Calu3 (cell line): ENCODE data around the gene CCNG1. TPM values are rescaled to one million over a fixed set of nuclear protein-coding genes. Genes with fewer than 3 reads are reported as not detected.

ENCODE experiments used
- BruUV-seq: library from RNA; stranded (reverse); fragments of 400-500 nt; replicated peaks from 2 replicates; lab custom pipeline; 2021; lab: Mats Ljungman, UMichigan
- CTCF ChIA-PET: fragments of 300-600 bp; sonication (Branson Sonifier 250); formaldehyde crosslinking; loops from one replicate; lab custom pipeline; 2022; ENCODE audit warnings: antibody characterized with exemption; lab: Charles Lee
- DNase-seq: peaks from one replicate; pipeline ENCODE4 v3.0.0; 2022
- H3K27ac Mint-ChIP-seq: one replicate; pipeline ENCODE4 v1.8.0; 2022; ENCODE audit warnings: mixed read lengths; ENCODE audit not compliant: unreplicated experiment
- H3K27me3 Mint-ChIP-seq: one replicate; pipeline ENCODE4 v1.8.0; 2022; ENCODE audit warnings: mixed read lengths; ENCODE audit not compliant: unreplicated experiment
- H3K36me3 Mint-ChIP-seq: one replicate; pipeline ENCODE4 v1.8.0; 2022; ENCODE audit warnings: mild to moderate bottlenecking, moderate library complexity, mixed read lengths; ENCODE audit not compliant: insufficient read depth, unreplicated experiment
- H3K4me1 Mint-ChIP-seq: one replicate; pipeline ENCODE4 v1.8.0; 2022; ENCODE audit warnings: mild to moderate bottlenecking, low read depth, mixed read lengths; ENCODE audit not compliant: unreplicated experiment
- H3K4me3 Mint-ChIP-seq: one replicate; pipeline ENCODE4 v1.8.0; 2022; ENCODE audit warnings: mild to moderate bottlenecking, low read depth, moderate library complexity, mixed read lengths; ENCODE audit not compliant: unreplicated experiment
- H3K9me3 Mint-ChIP-seq: one replicate; pipeline ENCODE4 v1.8.0; 2022; ENCODE audit warnings: low read depth, mixed read lengths; ENCODE audit not compliant: unreplicated experiment
- intact Hi-C: fragments of 100-400 bp; cut with micrococcal nuclease; formaldehyde crosslinking; loops from one replicate; pipeline ENCODE4 v1.10.0; 2022; ENCODE audit not compliant: unreplicated experiment
- total RNA-seq: library from RNA; stranded (reverse); gene quantifications from 2 replicates; pipeline ENCODE4 v1.2.3, GENCODE V29; 2022
- TF ChIP-seq, protein P1 (sequence below): fragments of 200-600 bp; IDR thresholded peaks from one replicate; pipeline ENCODE4 v1.8.0; 2022; ENCODE audit warnings: antibody characterized with exemption; ENCODE audit not compliant: unreplicated experiment

Gene CCNG1
- total RNA-seq, 1 experiment from 2014 or later = 105 TPM

DNA sequence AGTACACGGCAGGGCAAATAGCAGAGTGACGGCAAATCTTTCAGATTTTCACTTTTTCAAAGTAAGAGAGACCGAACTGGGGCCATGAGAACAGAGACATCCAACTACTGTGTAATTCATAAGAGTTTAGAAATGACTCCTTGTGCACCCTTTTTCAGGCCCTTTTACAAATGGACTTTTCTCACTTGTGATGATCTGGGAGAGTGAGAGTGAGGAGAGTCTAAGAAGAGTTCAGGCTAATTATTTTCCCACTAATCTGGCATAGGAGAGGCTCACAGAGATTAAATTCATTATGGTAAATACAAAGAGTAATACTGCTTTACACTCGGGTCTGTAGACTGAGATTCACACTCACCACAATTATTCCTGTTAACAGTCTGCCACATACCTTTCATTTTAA, 880 bp upstream of the CCNG1 start:
- Mint-ChIP-seq H3K4me1 (peaks cover 37% of the 10 kb centered on the region), H3K27ac (peak overlapping the region; percentile 82), H3K36me3 (peaks cover 38% of the 10 kb centered on the region), H3K27me3 (no peaks in the 10 kb centered on the region), H3K4me3 (peak overlapping the region; percentile 88), H3K9me3 (no peaks in the 10 kb centered on the region)
- intact Hi-C loops = loop anchor here (2.0 kb wide), 2 partner anchors 18 to 22 kb away; no protein-coding TSS in a partner anchor
- no peak for DNase-seq
- CTCF ChIA-PET = no interaction called here
- BruUV-seq = no TSS peak
- TF ChIP-seq, protein P1, sequence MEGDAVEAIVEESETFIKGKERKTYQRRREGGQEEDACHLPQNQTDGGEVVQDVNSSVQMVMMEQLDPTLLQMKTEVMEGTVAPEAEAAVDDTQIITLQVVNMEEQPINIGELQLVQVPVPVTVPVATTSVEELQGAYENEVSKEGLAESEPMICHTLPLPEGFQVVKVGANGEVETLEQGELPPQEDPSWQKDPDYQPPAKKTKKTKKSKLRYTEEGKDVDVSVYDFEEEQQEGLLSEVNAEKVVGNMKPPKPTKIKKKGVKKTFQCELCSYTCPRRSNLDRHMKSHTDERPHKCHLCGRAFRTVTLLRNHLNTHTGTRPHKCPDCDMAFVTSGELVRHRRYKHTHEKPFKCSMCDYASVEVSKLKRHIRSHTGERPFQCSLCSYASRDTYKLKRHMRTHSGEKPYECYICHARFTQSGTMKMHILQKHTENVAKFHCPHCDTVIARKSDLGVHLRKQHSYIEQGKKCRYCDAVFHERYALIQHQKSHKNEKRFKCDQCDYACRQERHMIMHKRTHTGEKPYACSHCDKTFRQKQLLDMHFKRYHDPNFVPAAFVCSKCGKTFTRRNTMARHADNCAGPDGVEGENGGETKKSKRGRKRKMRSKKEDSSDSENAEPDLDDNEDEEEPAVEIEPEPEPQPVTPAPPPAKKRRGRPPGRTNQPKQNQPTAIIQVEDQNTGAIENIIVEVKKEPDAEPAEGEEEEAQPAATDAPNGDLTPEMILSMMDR = no peak

GRCh38 chr5:163437011-163437308, 435 bp upstream of the CCNG1 start:
- no peaks in the 10 kb centered on the region for H3K9me3 Mint-ChIP-seq
- H3K27me3 Mint-ChIP-seq = no peaks in the 10 kb centered on the region
- TF ChIP-seq, protein P1 = no peak
- BruUV-seq = no TSS peak
- H3K4me3 Mint-ChIP-seq = peak overlapping the region; percentile 88
- CTCF ChIA-PET = interaction anchor here (0.7 kb wide), 1 partner anchor 14 kb away, joined by 3 read pairs; no protein-coding TSS in a partner anchor
- peak overlapping the region; percentile 82 for H3K27ac Mint-ChIP-seq
- no peak for DNase-seq
- H3K36me3 Mint-ChIP-seq = peaks cover 38% of the 10 kb centered on the region
- intact Hi-C loops = loop anchor here (2.0 kb wide), 2 partner anchors 18 to 22 kb away; no protein-coding TSS in a partner anchor
- peaks cover 37% of the 10 kb centered on the region for H3K4me1 Mint-ChIP-seq

DNA sequence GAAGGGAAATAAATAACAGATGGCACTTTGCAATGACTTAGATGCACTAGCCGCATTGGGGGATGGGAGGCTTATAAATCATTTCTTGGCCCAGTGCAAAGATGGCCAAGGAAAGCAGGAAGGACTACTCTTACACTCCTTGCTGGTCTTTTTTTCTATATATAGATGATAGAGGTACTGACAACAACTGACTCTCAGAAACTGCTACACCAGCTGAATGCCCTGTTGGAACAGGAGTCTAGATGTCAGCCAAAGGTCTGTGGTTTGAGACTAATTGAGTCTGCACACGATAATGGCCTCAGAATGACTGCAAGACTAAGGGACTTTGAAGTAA, 1.7 kb downstream of the CCNG1 start:
- CTCF ChIA-PET = interaction anchor here (0.7 to 1.0 kb wide), 2 partner anchors 21 to 475 kb away, joined by 4 to 6 read pairs; partner anchors contain the start of genes HMMR and NUDCD2

GRCh38 chr5:163440954-163441353, 3.6 kb downstream of the CCNG1 start:
- Mint-ChIP-seq H3K4me3 (no peak overlapping the region), H3K27me3 (no peaks in the 10 kb centered on the region), H3K9me3 (no peaks in the 10 kb centered on the region), H3K4me1 (peaks cover 20% of the 10 kb centered on the region), H3K36me3 (peaks cover 59% of the 10 kb centered on the region), H3K27ac (no peak overlapping the region)
- intact Hi-C loops = no loop called here
- CTCF ChIA-PET = no interaction called here
- no peak for DNase-seq
- no TSS peak for BruUV-seq
- TF ChIP-seq, protein P1 = no peak

More for the DNA sequence above, 1.7 kb downstream of the CCNG1 start:
- Mint-ChIP-seq H3K4me1 (peaks cover 28% of the 10 kb centered on the region), H3K4me3 (peak overlapping the region; percentile 88), H3K9me3 (no peaks in the 10 kb centered on the region), H3K36me3 (peaks cover 47% of the 10 kb centered on the region), H3K27me3 (no peaks in the 10 kb centered on the region), H3K27ac (peak overlapping the region; percentile 82)
- BruUV-seq = no TSS peak
- TF ChIP-seq, protein P1 = no peak
- DNase-seq = no peak
- intact Hi-C loops = no loop called here
